ENCODE data around the gene FOXO1.

GRCh38 chr13:40660692-40661091, 5.7 kb downstream of the FOXO1 start:
- no peak for TF ChIP-seq CTCF (IDR thresholded peaks at IDR 0.05; ENCODE audit: insufficient read depth, low read depth, low read length)
- TF ChIP-seq EZH2 (IDR thresholded peaks at IDR 0.05; ENCODE audit: insufficient read depth, low read length), result no peak

All from astrocyte (in vitro differentiated cells and primary cell).